KMS-11 (cell line): ENCODE measurements around the gene AGAP3.

Source experiments
- H2AFZ ChIP-seq: fragments of 200-600 bp; sonication (generic); 2 replicates; pipeline ENCODE4 v1.6.1; 2016; ENCODE audit warnings: antibody characterized with exemption, mixed run types, low read depth
- H3K27ac ChIP-seq: fragments of 200-600 bp; sonication (generic); 2 replicates; pipeline ENCODE4 v1.6.1; 2016; ENCODE audit warnings: mild to moderate bottlenecking, mixed run types
- H3K27me3 ChIP-seq: fragments of 200-600 bp; sonication (generic); 2 replicates; pipeline ENCODE4 v1.6.1; 2017; ENCODE audit warnings: mild to moderate bottlenecking, low read depth, mixed run types, moderate library complexity; ENCODE audit not compliant: insufficient read depth
- H3K36me3 ChIP-seq: fragments of 200-600 bp; sonication (generic); 2 replicates; pipeline ENCODE4 v1.6.1; 2017; ENCODE audit warnings: mild to moderate bottlenecking, mixed run types; ENCODE audit not compliant: insufficient read depth
- H3K4me1 ChIP-seq: fragments of 200-600 bp; sonication (generic); 2 replicates; pipeline ENCODE4 v1.6.1; 2016; ENCODE audit warnings: mild to moderate bottlenecking, low read depth, mixed run types; ENCODE audit not compliant: poor library complexity, severe bottlenecking
- H3K4me2 ChIP-seq: fragments of 200-600 bp; sonication (generic); 2 replicates; pipeline ENCODE4 v1.7.0; 2016; ENCODE audit warnings: mild to moderate bottlenecking, mixed run types
- H3K4me3 ChIP-seq: fragments of 200-600 bp; sonication (generic); IDR thresholded peaks from 2 replicates; pipeline ENCODE4 v1.6.1; 2017; ENCODE audit warnings: low read depth, low read length, mixed read lengths; ENCODE audit not compliant: insufficient read depth
- H3K79me2 ChIP-seq: fragments of 200-600 bp; sonication (generic); 2 replicates; pipeline ENCODE4 v1.6.1; 2016; ENCODE audit warnings: low read depth, mixed run types; ENCODE audit not compliant: insufficient read depth
- H3K9ac ChIP-seq: fragments of 200-600 bp; sonication (generic); 2 replicates; pipeline ENCODE4 v1.6.1; 2016; ENCODE audit warnings: mild to moderate bottlenecking, mixed run types
- H4K20me1 ChIP-seq: fragments of 200-600 bp; sonication (generic); 2 replicates; pipeline ENCODE4 v1.6.1; 2016; ENCODE audit warnings: mild to moderate bottlenecking, mixed run types; ENCODE audit not compliant: insufficient read depth
- CTCF ChIP-seq: fragments of 200-600 bp; sonication (generic); conservative IDR thresholded peaks from 2 replicates; pipeline ENCODE4 v1.6.1; 2017; ENCODE audit warnings: low read depth, mild to moderate bottlenecking, antibody characterized with exemption, low read length, moderate library complexity, mixed read lengths

Gene AGAP3

GRCh38 chr7:151057506-151057988 is 28.7 kb upstream of the AGAP3 start, which contains the start of gene CDK5:
TSS of gene CDK5 (minus strand) at chr7:151057897. CDS start at chr7:151057848, 49 bp downstream.
- peak within 1 kb of the TSS; percentile 47 for H3K27ac ChIP-seq
- H3K4me3 ChIP-seq = no peak within 1 kb of the TSS
- peaks cover 22% of the 10 kb centered on the region; the same call in 1 of the 2 replicates for H3K79me2 ChIP-seq
- peak within 1 kb of the TSS; percentile 57 for H3K4me2 ChIP-seq
- H4K20me1 ChIP-seq = no peaks in the 10 kb centered on the region
- no peaks in the 10 kb centered on the region for H3K36me3 ChIP-seq
- peak within 1 kb of the TSS; percentile 74 for H2AFZ ChIP-seq
- no peak for TF ChIP-seq CTCF
- no peaks in the 10 kb centered on the region for H3K27me3 ChIP-seq
- H3K9ac ChIP-seq = peak within 1 kb of the TSS; percentile 43; the same call in 1 of the 2 replicates
- H3K4me1 ChIP-seq = peaks cover 11% of the 10 kb centered on the region

- Histone ChIP-seq H3K79me2 (peaks cover 22% of the 10 kb centered on the region; the same call in 1 of the 2 replicates), H3K4me2 (peak overlapping the region; percentile 57), H3K4me3 (no peak overlapping the region), H4K20me1 (no peaks in the 10 kb centered on the region), H3K27ac (peak overlapping the region; percentile 47), H3K27me3 (no peaks in the 10 kb centered on the region), H2AFZ (peak overlapping the region; percentile 74), H3K9ac (peak overlapping the region; percentile 43; the same call in 1 of the 2 replicates), H3K36me3 (no peaks in the 10 kb centered on the region), H3K4me1 (peaks cover 11% of the 10 kb centered on the region)
- TF ChIP-seq CTCF = no peak
Observed at GRCh38 chr7:151057989-151058780, 28.1 kb upstream of the AGAP3 start.

GRCh38 chr7:151058781-151059366 is 27.4 kb upstream of the AGAP3 start:
- peak overlapping the region; percentile 74 for H2AFZ ChIP-seq

More at GRCh38 chr7:151058781-151059366, 27.4 kb upstream of the AGAP3 start:
- H3K4me2 ChIP-seq = peak overlapping the region; percentile 57
- H3K4me3 ChIP-seq = no peak overlapping the region
- peaks cover 22% of the 10 kb centered on the region; the same call in 1 of the 2 replicates for H3K79me2 ChIP-seq
- TF ChIP-seq CTCF = no peak
- H3K4me1 ChIP-seq = peaks cover 11% of the 10 kb centered on the region
- H3K9ac ChIP-seq = peak overlapping the region; percentile 43; the same call in 1 of the 2 replicates
- peak overlapping the region; percentile 47 for H3K27ac ChIP-seq
- no peaks in the 10 kb centered on the region for H3K27me3 ChIP-seq
- no peaks in the 10 kb centered on the region for H4K20me1 ChIP-seq
- no peaks in the 10 kb centered on the region for H3K36me3 ChIP-seq
